GM23338 (cell line): ENCODE measurements around the gene TFB2M. TPM values are rescaled to one million over a fixed set of nuclear protein-coding genes. Genes with fewer than 3 reads are reported as not detected.

Source experiments
- ATAC-seq: fragments of 200-7000 bp; cut with Tn5 transposase; 3 replicates; pipeline ENCODE4 v1.9.1; 2020
- DNase-seq: peaks from one replicate; pipeline ENCODE4 v3.0.0-alpha.2; 2015; ENCODE audit warnings: low spot score
- H2AFZ ChIP-seq: fragments of 200-600 bp; sonication (generic); 2 replicates; pipeline ENCODE4 v1.8.0; 2016; ENCODE audit warnings: antibody characterized with exemption, mild to moderate bottlenecking, moderate library complexity
- H3F3A ChIP-seq: fragments of 200-600 bp; sonication (generic); replicated peaks from 2 replicates; pipeline ENCODE4 v1.8.0; 2017; ENCODE audit warnings: antibody characterized with exemption, mixed run types, low read depth
- H3K27ac ChIP-seq: fragments of 200-600 bp; sonication (generic); 2 replicates; pipeline ENCODE4 v1.6.1; 2016; ENCODE audit warnings: low read depth
- H3K27me3 ChIP-seq: fragments of 200-600 bp; sonication (generic); 2 replicates; pipeline ENCODE4 v1.8.0; 2016; ENCODE audit warnings: mild to moderate bottlenecking, mixed run types, moderate library complexity; ENCODE audit not compliant: insufficient read depth
- H3K36me3 ChIP-seq: fragments of 200-600 bp; sonication (generic); 2 replicates; pipeline ENCODE4 v1.8.0; 2016; ENCODE audit warnings: mild to moderate bottlenecking; ENCODE audit not compliant: insufficient read depth
- H3K4me1 ChIP-seq: fragments of 200-600 bp; sonication (generic); 2 replicates; pipeline ENCODE4 v1.8.0; 2016; ENCODE audit warnings: mild to moderate bottlenecking, moderate library complexity; ENCODE audit not compliant: insufficient read depth
- H3K4me2 ChIP-seq: fragments of 200-600 bp; sonication (generic); 2 replicates; pipeline ENCODE4 v1.7.1; 2017; ENCODE audit warnings: mixed run types
- H3K4me3 ChIP-seq: fragments of 200-600 bp; sonication (generic); 2 replicates; pipeline ENCODE4 v1.6.1; 2016; ENCODE audit warnings: mixed run types
- H3K79me2 ChIP-seq: fragments of 200-600 bp; sonication (generic); replicated peaks from 2 replicates; pipeline ENCODE4 v1.8.0; 2017; ENCODE audit warnings: mild to moderate bottlenecking; ENCODE audit not compliant: insufficient read depth
- H3K9me2 ChIP-seq: fragments of 200-600 bp; sonication (generic); 2 replicates; pipeline ENCODE4 v1.8.0; 2017; ENCODE audit not compliant: insufficient read depth
- H4K20me1 ChIP-seq: fragments of 200-600 bp; sonication (generic); replicated peaks from 2 replicates; pipeline ENCODE4 v1.8.0; 2017; ENCODE audit warnings: mild to moderate bottlenecking; ENCODE audit not compliant: insufficient read depth
- H3K27ac Mint-ChIP-seq: 2 replicates; pipeline ENCODE4 v1.8.0; 2020; ENCODE audit warnings: inconsistent platforms, mild to moderate bottlenecking, moderate library complexity, mixed read lengths
- H3K27me3 Mint-ChIP-seq: 3 replicates; pipeline ENCODE4 v1.8.0; 2022; ENCODE audit warnings: low read depth, mild to moderate bottlenecking, moderate library complexity, mixed read lengths, inconsistent platforms; ENCODE audit not compliant: insufficient read depth, poor library complexity
- H3K36me3 Mint-ChIP-seq: 3 replicates; pipeline ENCODE4 v1.8.0; 2021; ENCODE audit warnings: low read depth, mild to moderate bottlenecking, inconsistent platforms, moderate library complexity, mixed read lengths
- H3K4me1 Mint-ChIP-seq: 3 replicates; pipeline ENCODE4 v1.8.0; 2020; ENCODE audit warnings: mild to moderate bottlenecking, inconsistent platforms, mixed read lengths
- H3K4me3 Mint-ChIP-seq: 3 replicates; pipeline ENCODE4 v1.8.0; 2021; ENCODE audit warnings: moderate library complexity, mild to moderate bottlenecking, inconsistent platforms, mixed read lengths
- H3K9me3 Mint-ChIP-seq: 3 replicates; pipeline ENCODE4 v1.8.0; 2020; ENCODE audit warnings: moderate library complexity, mild to moderate bottlenecking, inconsistent platforms, mixed read lengths
- CREB1 ChIP-seq: fragments of 250-450 bp; sonication (Bioruptor Pico); IDR thresholded peaks from 2 replicates; pipeline ENCODE4 v1.5.0; 2020; ENCODE audit warnings: low read depth, mild to moderate bottlenecking, moderate library complexity
- CTCF ChIP-seq, 2 experiments: fragments of 200-600 bp in 1 of 2; sonication (generic) in 1 of 2; conservative IDR thresholded peaks; 2 replicates each; pipeline versions ENCODE4 v1.5.1 to v1.6.1; 2016 to 2017; ENCODE audit warnings: antibody characterized with exemption in 2 of 2, low read depth in 2 of 2, mild to moderate bottlenecking in 2 of 2, moderate library complexity in 1 of 2
- ETS1 ChIP-seq: IDR thresholded peaks from 2 replicates; pipeline ENCODE4 v1.6.1; 2016; ENCODE audit warnings: antibody characterized with exemption
- EZH2 ChIP-seq: fragments of 200-600 bp; sonication (generic); IDR thresholded peaks from one replicate; pipeline ENCODE4 v1.8.0; 2017; ENCODE audit warnings: antibody characterized with exemption, mild to moderate bottlenecking, low read depth; ENCODE audit not compliant: unreplicated experiment
- EZH2phosphoT487 ChIP-seq: fragments of 200-600 bp; sonication (generic); IDR thresholded peaks from one replicate; pipeline ENCODE4 v1.8.1; 2018; ENCODE audit warnings: antibody characterized with exemption; ENCODE audit not compliant: unreplicated experiment
- JUNB ChIP-seq: IDR thresholded peaks from one replicate; pipeline ENCODE4 v1.6.1; 2016; ENCODE audit warnings: antibody characterized with exemption; ENCODE audit not compliant: unreplicated experiment
- POLR2AphosphoS5 ChIP-seq: IDR thresholded peaks from 2 replicates; pipeline ENCODE4 v1.6.1; 2016; ENCODE audit warnings: antibody characterized with exemption, low read depth
- REST ChIP-seq: IDR thresholded peaks from one replicate; pipeline ENCODE4 v1.6.1; 2018; ENCODE audit warnings: antibody characterized with exemption; ENCODE audit not compliant: unreplicated experiment
- STAT1 ChIP-seq: IDR thresholded peaks from one replicate; pipeline ENCODE4 v1.6.1; 2016; ENCODE audit warnings: antibody characterized with exemption; ENCODE audit not compliant: unreplicated experiment
- ZNF114 ChIP-seq: fragments of 250-450 bp; sonication (Bioruptor Pico); IDR thresholded peaks from 2 replicates; pipeline ENCODE4 v1.5.0; 2020; ENCODE audit warnings: mild to moderate bottlenecking, moderate library complexity
- ZNF331 ChIP-seq: fragments of 250-450 bp; sonication (Bioruptor Pico); IDR thresholded peaks from 2 replicates; pipeline ENCODE4 v1.5.0; 2020; ENCODE audit warnings: low read depth, mild to moderate bottlenecking, moderate library complexity
- ZNF462 ChIP-seq: fragments of 250-450 bp; sonication (Bioruptor Pico); IDR thresholded peaks from 2 replicates; pipeline ENCODE4 v1.5.0; 2020; ENCODE audit warnings: mild to moderate bottlenecking, moderate library complexity
- polyA plus RNA-seq: library from polyadenylated mRNA; unstranded; fragments of >200 nt; fragmentation: Nextera tagmentation; extraction: Ambion mirVana; gene quantifications from 2 replicates; pipeline ENCODE4 v1.2.1, GENCODE V29; 2016
- total RNA-seq: library from RNA; depleted of rRNA; stranded (reverse); fragments of >200 nt; shearing (Covaris generic); gene quantifications from 2 replicates; pipeline ENCODE4 v1.2.3, GENCODE V29; 2014

TFB2M gene
- total and polyA plus RNA-seq, 2 experiments from 2014 or later, result 18.7 to 24.9 TPM

GRCh38 chr1:246587606-246588005, 21.5 kb upstream of the TFB2M start:
- DNase-seq (no peak), ATAC-seq (no peak)
- Histone ChIP-seq H3K9me2 (no peaks in the 10 kb centered on the region), H3K4me3 (no peak overlapping the region), H3K4me1 (peaks cover 4% of the 10 kb centered on the region; the same call in 1 of the 2 replicates), H3K27ac (no peak overlapping the region), H3K4me2 (no peak overlapping the region), H2AFZ (no peak overlapping the region), H4K20me1 (peaks cover 4% of the 10 kb centered on the region; the same call in 1 of the 2 replicates), H3F3A (no peaks in the 10 kb centered on the region), H3K27me3 (no peaks in the 10 kb centered on the region), H3K36me3 (0 out of 2 replicates have a peak, but pooled peaks cover 3% of the 10 kb centered on the region), H3K79me2 (peaks cover 50% of the 10 kb centered on the region)
- Mint-ChIP-seq H3K4me3 (no peak overlapping the region), H3K27me3 (no peaks in the 10 kb centered on the region), H3K27ac (no peak overlapping the region), H3K9me3 (peaks cover 11% of the 10 kb centered on the region), H3K4me1 (no peaks in the 10 kb centered on the region), H3K36me3 (peaks cover 21% of the 10 kb centered on the region; the same call in 2 of the 3 replicates)
- TF ChIP-seq JUNB, result no peak
- TF ChIP-seq EZH2phosphoT487, result no peak
- TF ChIP-seq POLR2AphosphoS5, result no peak
- no peak for TF ChIP-seq ZNF114
- no peak for TF ChIP-seq CREB1 (CRISPR knock-in tag)
- TF ChIP-seq ZNF331 (CRISPR knock-in tag), result no peak
- no peak for TF ChIP-seq REST
- no peak for TF ChIP-seq EZH2
- no peak for TF ChIP-seq STAT1
- no peak for TF ChIP-seq ETS1
- no peak for TF ChIP-seq CTCF (conservative IDR thresholded peaks at IDR 0.05; ENCODE audit: low read depth in 2 of 2)
- no peak for TF ChIP-seq ZNF462 (CRISPR knock-in tag)
